T-helper 1 cell treated with Interleukin-12 subunit alpha and Interleukin-12 subunit beta and Interleukin-4 antibody, amounts not matched to agents 30 ng/mL and 1 ng/mL, for 36 hours (primary cell): ENCODE data around the gene WAS. TPM values are rescaled to one million over a fixed set of nuclear protein-coding genes. Genes with fewer than 3 reads are reported as not detected.

Experiments
- intact Hi-C: fragments of 100-400 bp; cut with micrococcal nuclease; formaldehyde crosslinking; loops from one replicate; pipeline ENCODE4 v1.15.1; 2024
- total RNA-seq: library from RNA; stranded (reverse); gene quantifications from 2 replicates; pipeline ENCODE4 v1.2.3, GENCODE V29; 2022

The WAS gene
- total RNA-seq, 1 donor from 2014 or later = 162 TPM

DNA sequence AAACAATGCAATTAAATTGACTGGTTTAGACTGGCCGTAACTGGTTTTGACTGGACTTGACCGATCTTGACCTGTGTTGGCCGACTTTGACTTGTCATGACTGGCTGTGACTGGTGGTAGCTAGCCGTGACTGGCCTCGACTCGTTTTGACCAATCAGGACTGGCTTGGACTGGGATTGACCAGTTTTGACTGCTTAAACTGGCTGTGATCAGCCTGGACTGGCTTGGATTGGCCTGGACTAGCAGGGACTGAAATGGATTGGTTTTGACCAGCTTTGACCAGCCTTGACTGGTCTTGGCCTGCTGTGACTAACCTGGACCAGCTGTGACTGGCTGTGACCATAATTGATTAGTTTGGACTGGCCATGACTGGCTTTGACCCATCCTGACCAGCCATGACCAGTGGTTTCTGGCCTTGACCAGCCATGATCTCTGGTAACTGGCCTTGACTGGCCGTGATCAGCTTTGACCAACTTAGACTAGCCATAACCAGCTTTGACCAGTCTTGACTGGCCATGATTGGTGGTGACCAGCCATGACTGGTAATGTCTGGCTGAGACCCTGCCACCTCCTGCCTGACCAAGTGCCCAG, 26.0 kb downstream of the WAS start:
- intact Hi-C loops = loop anchor here (5.0 to 10.0 kb wide), 3 partner anchors 43 to 1872 kb away; partner anchors contain the start of genes FOXP3, PPP1R3F and RP2

DNA sequence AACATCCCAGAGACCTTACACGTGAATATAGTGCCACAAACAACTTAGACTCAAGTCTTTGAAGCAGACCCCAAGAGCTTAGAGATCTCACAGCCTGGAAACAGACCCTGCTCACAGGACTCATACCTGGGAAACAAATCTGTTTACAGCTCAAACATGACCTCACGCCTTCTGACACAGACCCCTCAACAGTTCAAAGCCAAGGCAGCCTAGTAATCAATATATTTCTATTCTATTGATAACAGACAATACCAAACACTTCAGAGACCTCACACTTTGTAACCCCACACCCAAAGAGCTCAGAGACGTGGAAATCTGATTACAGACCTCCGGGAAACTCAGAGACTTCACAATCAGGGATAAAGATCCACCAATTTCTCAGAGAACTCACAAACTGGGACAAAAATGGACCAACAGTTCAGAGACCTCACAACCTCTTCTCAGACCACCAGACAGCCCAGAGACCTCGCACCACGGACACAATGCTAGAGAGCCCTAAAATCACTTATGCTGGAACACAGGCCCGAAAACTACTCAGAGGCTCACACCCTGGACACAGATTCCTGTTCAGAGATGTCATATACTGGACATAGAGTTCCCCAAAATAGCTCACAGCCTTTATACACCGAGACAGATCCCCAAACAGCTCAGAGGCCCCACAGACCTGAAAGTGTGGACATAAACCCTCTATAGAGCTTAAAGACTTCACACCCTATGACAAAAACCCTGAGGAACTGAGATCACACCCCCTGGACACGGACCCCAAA, 27.7 kb downstream of the WAS start:
- intact Hi-C loops = loop anchor here (5.0 to 10.0 kb wide), 3 partner anchors 41 to 1874 kb away; partner anchors contain the start of genes FOXP3, PPP1R3F and RP2

DNA sequence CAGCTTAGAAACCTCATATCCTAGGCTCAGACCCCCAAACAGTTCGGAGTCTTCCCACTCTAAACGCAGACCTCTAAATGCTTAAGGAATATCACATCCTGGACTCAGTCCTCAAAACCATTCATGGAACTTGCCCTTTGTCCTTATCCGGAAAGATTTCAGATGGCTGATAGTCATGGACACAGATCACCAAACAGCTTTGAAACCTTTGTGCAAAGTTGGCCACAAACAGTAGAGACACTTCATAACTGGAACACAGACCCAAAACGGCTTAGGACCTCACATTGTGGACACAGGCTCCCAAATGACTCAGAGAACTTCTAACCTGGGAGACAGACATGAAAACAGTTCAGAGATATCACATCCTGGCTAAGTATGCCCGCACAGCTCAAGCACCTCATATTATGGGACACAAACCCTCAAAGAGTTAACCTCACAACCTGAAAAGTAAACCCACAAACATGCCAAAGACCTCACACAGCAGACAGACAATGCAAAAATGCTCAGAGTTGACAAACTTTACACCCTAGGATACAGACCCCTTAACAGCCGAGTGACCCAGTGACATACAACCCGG, 28.4 kb downstream of the WAS start:
- intact Hi-C loops = loop anchor here (2.0 to 10.0 kb wide), 6 partner anchors 29 to 1875 kb away; partner anchors contain the start of genes FOXP3, PPP1R3F, RP2 and SLC35A2

DNA sequence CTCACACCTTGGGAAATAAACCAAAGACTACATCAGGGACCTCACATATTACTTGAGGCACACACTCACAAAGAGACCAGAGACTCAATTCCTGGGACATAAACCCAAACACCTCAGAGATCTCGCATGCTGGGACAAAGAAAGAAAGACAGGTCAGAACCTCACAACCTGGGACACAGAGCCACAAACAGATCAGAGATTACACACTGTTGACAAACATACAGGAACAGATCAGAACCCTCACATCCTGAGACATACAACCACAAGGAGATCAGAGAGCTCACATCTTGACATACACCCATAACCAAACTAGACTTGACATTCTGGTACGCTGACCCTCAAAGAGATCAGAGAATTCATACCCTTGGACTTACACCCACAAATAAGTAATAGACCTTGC, 30.2 kb downstream of the WAS start:
- intact Hi-C loops = loop anchor here (1.0 to 10.0 kb wide), 10 partner anchors 7 to 1877 kb away; partner anchors contain the start of genes FOXP3, HDAC6, PPP1R3F and RP2

DNA sequence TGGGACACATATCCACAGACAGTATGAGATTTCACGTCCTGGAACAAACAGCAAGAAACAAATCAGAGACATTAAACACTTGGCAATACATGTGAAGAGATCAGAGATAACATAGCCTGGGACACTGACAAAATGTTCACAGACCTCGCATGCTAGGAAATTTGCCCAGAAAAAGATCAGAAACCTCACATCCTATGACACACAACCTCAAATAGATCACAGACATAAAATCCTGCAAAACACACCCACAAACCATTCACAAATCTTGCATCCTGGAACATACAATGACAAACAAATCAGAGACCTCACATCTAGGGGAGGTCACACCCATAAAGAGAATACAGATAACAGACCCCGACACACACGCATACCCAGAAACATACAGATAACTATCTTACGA, 31.0 kb downstream of the WAS start:
- intact Hi-C loops = loop anchor here (1.0 to 10.0 kb wide), 4 partner anchors 38 to 1877 kb away; partner anchors contain the start of genes FOXP3, HDAC6, PPP1R3F and RP2

DNA sequence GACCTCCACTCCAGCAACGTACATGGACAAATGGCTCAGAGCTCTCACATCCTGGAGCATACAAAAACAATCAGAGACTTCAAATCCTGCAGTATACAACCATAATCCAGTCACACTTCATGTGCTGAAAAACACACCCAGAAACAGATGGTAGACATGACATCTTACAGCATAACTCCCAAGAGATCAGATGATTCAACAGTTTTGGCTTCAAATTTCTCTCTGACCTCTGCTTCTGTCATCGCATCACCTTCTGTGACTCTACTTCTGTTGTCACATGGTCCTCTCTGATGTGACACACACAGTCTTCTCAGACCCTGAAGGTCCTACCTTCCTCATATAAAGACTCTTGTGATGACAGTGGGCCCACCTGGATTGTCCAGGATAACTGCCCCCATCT, 31.5 kb downstream of the WAS start:
- intact Hi-C loops = loop anchor here (10.0 kb wide), 1 partner anchor 550 kb away; the partner anchor contains the start of genes FOXP3 and PPP1R3F

DNA sequence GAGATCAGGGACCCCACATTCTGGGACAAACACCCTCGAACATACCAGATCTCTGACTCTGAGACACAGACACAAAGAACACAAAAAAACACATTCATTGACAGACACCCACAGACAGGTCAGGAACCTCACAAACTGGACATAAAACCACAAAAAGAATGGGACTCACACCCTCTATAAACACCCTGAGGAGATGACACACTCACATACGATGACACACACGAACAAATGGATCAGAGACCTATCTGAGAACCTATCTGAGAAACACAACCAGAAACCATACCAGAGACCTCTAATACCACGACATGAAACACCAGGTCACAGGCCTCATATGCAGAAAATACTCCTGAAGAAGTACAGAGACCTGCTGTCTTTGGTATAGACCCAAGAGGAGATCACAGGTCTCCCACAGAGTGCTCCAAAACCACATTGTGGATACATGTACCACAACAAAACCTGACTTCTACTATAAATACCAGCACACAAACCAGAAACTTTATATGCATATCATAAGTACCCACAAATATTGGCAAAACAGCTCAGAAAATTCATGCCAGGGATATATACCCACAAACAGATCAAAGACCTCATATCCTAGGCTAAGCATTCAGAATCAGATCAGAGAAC, 32.4 kb downstream of the WAS start:
- intact Hi-C loops = loop anchor here (10.0 kb wide), 1 partner anchor 549 kb away; the partner anchor contains the start of genes FOXP3 and PPP1R3F

DNA sequence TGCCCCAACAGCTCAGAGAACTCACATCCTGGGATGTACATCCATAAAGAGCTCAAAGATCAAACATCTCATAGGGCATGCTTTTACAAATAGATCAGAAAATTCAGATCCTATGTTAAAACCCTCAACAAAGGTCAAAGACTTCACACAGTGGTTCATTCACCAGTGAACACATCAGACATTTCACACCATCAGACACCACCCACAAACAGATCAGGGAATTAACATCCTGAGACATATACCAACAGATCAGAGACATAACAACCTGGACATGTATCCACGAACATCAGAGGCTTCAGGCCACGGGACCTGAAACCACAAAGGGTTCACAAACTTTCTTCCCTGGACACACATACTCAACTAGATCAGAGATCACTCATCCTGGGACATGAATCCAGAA, 36.4 kb downstream of the WAS start:
- intact Hi-C loops = loop anchor here (10.0 kb wide), 1 partner anchor 545 kb away; the partner anchor contains the start of genes FOXP3 and PPP1R3F

DNA sequence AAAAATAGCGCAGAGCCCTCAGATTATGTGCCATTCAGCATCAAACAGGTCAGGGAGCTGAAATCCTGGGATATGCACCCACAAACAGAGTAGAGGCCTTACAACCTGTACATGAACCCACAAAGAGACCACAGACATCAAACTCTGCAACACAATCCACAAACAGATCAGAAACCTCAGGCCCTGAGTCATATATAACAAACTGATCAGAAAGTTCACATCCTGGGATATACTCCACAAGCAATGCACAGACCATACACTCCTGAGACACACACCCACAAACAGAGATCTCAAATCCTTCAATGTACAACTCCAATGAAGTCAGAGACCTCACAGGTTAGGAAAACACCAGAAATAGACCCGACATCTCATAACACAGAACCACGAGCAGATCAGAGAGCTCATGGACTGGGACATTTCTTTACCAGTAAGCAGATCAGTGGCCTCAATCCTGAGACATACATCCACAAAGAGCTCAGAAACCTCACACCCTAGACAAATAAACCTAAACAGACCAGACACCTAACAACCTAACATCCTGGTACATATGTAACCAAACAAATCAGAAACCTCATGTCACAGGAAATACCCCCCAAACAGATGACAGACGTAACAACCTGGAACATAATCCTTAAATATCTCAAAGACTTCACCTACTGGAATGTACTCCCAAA, 37.1 kb downstream of the WAS start:
- intact Hi-C loops = loop anchor here (1.0 kb wide), 1 partner anchor 7 kb away; no protein-coding TSS in a partner anchor

DNA sequence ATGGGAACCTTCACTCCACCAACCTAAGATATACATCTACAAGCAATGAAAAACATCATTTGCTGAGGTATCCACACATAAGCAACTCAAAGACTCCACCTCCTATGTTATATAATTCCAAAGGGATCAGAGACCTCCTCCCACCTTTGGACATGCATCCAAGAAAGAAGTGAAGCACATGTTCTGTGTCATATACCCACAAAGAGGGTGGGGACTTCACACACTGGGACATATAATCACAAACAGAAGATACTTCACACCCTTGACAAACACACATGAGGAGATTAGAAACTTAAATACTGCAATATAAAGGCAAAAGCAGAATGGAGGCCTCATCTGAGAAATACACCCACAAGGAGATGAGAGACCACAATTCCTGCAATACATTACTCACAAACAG, 38.3 kb downstream of the WAS start:
- intact Hi-C loops = loop anchor here (1.0 kb wide), 1 partner anchor 9 kb away; no protein-coding TSS in a partner anchor

DNA sequence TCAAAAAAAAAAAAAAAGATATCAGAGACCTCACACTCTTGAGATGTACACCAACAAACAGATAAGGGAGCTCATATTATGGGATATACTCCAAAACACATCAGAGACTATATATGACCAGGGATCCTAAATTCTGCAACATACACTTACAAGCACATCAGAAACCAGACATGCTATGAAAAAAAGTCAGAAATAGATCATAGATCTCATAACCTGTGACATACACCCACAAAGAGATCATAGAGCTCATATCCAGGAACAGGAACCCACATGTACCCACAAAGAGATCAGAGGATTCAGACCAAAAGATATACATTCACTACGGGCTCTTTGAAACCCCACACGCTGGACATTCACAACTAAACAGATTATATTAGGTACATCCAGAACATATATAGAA, 43.0 kb downstream of the WAS start:
- intact Hi-C loops = no loop called here

DNA sequence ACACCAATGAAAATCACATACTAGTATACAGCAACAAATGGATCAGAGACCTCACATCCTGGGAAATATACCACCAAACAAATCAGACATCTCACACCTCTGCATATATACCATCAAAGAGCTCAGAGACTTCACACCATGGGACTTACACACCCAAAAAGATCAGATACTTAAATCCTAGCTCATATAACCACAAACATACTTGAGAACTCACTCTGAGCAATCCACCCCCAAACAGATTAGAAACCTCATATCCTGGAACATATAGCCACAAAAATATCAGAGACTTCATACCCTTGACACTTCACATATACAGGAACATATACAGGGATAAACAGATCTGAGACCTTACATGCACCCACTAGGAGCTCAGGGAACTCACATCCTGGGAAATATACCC, 45.1 kb downstream of the WAS start:
- intact Hi-C loops = no loop called here

DNA sequence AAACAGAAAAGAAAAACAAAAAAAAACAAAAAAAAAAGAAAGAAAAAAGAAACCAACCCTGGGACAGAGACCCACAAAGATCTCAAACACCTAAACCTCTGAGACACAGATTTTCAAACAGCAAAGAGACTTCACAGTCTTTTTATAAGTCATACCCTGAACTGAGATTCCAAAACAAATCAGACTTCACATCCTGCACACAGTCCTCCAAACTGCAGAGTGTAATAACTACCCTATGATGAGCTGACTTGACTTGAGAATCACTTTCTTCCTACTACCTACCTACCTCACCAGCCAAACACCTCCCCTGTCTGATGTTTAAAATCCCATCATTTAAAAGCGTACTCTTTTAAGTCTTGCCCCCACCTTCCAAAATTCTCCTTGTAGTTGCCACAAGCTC, 52.7 kb downstream of the WAS start:
- intact Hi-C loops = loop anchor here (2.0 to 5.0 kb wide), 4 partner anchors 154 to 664 kb away; partner anchors contain the start of genes FTSJ1 and ZNF630

DNA sequence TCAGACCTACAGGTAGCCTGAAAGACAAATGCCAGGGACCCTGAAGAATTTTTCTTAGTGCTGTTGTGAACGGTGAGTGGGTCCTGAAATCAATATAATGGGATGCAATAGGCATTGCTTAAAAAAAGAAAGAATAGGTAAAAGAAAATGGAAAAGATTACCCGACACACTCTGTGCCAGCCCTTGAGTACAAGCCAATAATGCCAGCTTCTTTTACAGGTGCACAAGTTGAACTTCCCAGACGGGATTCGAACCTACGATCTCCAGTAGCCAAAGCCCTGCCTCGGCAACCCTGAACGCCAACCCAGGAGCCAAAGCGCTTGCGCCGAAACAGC, 53.2 kb downstream of the WAS start:
- intact Hi-C loops = loop anchor here (1.0 to 5.0 kb wide), 17 partner anchors 14 to 665 kb away; partner anchors contain the start of genes FTSJ1, GRIPAP1, HDAC6 and PIM2

DNA sequence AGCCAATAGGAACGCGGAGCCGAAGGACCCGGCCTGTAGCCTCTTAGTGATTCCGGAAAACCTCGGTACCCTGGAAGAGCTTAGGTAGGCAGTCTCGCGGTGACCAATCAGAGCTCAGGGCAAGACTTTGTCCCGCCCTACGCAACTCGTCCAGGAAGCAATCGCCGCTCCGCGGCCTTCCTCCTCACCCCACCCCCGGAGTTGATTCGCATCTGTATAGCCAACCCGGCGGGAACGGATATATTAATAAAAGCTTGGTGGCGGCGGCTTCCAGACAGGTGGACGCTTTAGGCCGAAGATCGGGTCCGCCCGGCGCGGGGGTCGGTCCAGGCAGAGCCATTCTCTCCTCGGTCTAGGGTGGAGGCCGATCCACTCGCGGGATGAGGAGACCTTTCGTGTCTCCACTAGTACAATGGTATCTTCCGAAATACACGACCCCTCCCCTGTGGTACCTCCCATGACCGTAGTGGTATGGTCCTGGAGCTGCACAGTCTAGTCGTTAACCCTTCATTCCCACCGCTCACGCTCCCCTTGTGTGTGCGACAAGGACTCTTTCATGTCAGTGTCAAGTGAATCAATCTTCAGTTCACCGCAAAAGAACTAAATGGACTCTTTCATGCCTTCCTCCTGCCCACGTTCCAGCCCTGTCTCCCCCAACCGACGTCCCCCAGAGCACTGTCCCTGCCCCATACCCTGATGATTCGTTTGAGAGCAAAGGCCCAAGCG, 53.8 kb downstream of the WAS start:
- intact Hi-C loops = loop anchor here (1.0 to 5.0 kb wide), 17 partner anchors 14 to 665 kb away; partner anchors contain the start of genes FTSJ1, GRIPAP1, HDAC6 and PIM2

DNA sequence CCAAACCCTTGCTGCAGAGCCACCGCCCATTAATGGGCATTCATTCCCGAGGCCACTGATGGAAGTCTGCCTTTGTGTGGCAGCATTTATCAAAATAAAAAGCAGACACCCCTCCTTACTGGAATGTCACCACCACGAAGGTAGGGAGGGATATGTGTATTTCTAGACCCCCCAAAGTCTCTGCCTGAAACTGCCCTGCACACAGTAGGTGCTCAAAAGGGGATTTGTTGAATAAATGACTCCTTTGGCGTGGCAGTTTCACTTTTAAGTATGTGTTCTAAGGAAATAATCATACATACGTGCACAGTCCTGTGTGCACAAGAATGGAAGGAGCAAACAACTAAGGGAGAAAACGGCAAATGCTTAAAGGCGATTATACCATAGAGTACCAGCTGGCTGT, 54.3 kb downstream of the WAS start:
- intact Hi-C loops = loop anchor here (1.0 to 5.0 kb wide), 17 partner anchors 13 to 666 kb away; partner anchors contain the start of genes FTSJ1, GRIPAP1, HDAC6 and PIM2
